ENCODE measurements around the gene UBA7.
A peak's percentile ranks its signal among the peaks of the same experiment; 100 is the strongest.
"Not testable (repeated sequence)": the region's sequence is repeated elsewhere in the genome, so short reads cannot be mapped to it uniquely, and the experiment has no call there.

UBA7 gene, protein sequence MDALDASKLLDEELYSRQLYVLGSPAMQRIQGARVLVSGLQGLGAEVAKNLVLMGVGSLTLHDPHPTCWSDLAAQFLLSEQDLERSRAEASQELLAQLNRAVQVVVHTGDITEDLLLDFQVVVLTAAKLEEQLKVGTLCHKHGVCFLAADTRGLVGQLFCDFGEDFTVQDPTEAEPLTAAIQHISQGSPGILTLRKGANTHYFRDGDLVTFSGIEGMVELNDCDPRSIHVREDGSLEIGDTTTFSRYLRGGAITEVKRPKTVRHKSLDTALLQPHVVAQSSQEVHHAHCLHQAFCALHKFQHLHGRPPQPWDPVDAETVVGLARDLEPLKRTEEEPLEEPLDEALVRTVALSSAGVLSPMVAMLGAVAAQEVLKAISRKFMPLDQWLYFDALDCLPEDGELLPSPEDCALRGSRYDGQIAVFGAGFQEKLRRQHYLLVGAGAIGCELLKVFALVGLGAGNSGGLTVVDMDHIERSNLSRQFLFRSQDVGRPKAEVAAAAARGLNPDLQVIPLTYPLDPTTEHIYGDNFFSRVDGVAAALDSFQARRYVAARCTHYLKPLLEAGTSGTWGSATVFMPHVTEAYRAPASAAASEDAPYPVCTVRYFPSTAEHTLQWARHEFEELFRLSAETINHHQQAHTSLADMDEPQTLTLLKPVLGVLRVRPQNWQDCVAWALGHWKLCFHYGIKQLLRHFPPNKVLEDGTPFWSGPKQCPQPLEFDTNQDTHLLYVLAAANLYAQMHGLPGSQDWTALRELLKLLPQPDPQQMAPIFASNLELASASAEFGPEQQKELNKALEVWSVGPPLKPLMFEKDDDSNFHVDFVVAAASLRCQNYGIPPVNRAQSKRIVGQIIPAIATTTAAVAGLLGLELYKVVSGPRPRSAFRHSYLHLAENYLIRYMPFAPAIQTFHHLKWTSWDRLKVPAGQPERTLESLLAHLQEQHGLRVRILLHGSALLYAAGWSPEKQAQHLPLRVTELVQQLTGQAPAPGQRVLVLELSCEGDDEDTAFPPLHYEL

DNA sequence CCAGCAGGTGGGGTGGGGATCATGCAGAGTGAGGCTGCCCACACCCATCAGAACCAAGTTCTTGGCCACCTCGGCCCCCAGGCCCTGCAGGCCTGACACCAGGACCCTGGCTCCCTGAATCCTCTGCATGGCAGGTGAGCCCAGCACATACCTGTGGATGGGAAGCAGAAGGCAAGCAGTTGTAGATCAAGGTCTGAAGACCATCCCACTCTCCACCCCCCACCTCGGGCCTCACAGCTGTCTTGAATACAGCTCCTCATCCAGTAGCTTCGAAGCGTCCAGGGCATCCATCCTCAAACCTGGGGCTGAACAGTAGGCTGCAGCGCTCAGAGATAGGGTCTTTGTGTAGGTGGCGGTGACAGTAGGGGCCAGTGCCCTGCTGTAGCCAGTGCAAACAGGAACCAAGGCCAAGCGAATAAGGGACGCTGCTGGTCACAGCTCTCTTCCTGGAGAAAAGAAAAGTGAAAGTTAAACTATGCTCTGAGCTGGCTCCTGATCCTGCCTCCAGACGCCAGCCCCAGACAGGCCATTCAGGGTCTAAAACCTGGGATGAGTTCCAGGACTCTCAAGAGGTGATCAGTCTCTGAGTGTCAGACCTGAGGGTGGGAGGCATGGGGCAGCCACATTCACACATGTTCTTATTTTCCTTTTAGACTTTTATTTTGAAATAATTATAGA is at the start of gene UBA7:
TSS of gene UBA7 (minus strand) at position 457 of the 678 bp plus-strand sequence. CDS start at position 291, 166 bp downstream.
- DNase-seq (ENCODE audit: low read depth in 2 of 2), result peak; percentile 66 to 73

DNA sequence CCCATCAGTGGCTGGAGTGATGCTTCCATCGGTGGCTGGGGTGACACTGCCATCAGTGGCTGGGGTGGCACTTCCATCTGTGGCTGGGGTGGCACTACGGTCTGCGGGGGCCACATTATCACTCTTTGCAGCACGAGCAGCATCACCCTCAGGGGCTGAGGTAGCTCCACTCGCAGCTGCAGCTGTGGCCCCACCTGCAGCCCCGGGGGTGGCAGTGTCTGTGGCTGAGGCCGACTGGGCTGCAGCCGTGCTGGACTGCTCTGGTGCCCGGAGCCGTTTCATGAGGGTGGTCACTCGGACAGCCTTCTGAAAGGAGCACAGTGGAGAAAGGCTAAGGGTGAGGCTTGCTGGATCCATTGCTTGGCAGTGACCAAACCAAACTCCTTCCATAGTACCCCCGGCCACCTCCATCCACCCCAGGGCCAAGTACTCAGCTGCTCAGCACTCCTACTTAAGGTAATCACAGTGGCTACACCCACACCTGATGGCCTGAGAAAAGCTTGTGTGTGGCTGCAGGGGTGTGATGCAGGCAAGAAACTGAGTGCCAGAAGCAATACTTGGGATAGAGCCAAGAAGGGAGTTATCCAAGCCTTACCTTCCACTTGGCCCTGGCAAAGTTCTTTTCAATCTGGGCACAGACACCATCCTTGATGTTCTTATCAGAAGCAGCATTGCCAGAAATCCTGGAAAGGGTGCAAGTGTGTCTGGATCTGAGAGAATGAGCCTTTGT is 46.0 kb upstream of the UBA7 start:
- DNase-seq (ENCODE audit: low read depth in 2 of 2), result no peak

DNA sequence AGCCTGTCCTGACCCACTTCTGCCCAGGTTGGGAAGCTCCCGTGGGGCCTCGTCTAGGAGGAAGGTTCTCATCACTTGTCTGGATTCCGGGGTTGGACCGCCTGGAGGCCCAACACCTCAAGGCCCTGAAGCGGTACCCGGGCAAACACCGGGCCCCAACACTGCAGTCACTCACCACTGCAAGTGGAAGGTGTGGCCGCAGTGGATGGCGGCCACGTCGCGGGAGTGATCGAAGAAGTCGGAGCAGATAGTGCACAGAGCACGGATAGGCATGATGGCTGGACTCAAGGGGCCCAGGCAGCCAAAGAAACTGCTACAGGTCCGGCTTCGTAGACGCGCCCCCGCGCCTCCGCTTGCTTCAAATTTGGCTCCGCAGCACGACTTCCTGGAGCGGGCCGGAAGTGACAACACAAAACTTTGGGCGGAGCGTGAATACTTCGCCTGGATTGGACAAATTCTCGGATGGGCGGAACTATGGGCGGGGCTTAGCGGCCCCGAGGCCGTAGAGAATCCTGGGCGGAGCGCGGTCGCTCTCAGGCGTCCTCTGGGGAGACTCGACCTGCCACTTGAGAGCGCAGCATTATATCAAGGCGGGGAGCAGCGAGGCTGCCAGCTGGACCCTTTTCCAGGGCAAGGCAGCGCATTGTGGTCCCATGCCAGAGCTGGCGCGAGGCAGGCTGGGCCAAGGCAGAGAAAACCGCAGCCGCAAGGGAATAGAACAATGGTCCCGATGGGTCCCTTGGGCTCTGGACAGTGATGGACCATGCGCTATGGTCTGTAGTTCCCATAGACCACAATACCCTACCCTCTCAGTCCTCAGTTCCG is 42.6 kb upstream of the UBA7 start, which contains the start of gene TRAIP:
TSS of gene TRAIP (minus strand) at position 384 of the 825 bp plus-strand sequence. CDS start at position 273, 111 bp downstream.
- peak; percentile 79 to 82 for DNase-seq (ENCODE audit: low read depth in 2 of 2)

DNA sequence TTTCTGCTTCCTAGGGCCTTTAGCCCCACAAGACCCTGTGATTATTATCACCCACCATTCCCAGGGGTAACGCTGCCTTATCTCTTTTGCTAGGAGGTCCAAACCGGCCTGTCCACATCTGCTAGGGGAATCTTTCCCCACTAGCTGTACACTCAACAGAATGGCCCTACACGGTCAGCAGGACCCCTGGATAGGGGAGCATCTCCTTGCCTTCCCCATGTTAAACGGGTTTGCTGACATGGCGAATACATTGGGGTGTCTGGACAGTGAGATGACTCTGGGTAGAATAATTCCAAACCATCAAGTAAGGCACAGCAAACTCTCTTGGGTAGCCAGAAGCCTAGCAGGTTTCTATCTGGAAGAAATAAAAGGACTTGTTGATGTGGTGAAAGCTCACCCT is 41.9 kb upstream of the UBA7 start:
- no peak for DNase-seq (ENCODE audit: low read depth in 2 of 2)

DNA sequence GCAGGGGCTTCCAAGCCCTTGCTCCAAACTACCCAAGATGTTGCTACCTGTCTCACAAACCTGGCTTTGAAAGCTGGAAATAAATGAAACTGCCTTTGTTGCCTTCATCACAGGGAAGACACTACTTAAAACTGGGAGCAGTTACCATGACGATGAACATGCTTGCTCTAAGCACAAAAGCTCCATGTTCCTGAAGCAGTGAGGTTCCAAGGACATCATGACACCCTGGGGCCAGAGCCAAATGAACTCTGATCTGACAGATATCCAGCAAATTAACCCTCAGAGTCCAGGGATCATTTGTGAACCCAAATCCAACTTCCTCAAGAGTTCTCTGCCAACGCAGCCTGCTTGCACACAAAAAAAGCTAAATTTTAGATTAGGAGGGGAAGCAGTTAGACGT is 31.9 kb upstream of the UBA7 start:
- no peak for DNase-seq (ENCODE audit: low read depth in 2 of 2)

DNA sequence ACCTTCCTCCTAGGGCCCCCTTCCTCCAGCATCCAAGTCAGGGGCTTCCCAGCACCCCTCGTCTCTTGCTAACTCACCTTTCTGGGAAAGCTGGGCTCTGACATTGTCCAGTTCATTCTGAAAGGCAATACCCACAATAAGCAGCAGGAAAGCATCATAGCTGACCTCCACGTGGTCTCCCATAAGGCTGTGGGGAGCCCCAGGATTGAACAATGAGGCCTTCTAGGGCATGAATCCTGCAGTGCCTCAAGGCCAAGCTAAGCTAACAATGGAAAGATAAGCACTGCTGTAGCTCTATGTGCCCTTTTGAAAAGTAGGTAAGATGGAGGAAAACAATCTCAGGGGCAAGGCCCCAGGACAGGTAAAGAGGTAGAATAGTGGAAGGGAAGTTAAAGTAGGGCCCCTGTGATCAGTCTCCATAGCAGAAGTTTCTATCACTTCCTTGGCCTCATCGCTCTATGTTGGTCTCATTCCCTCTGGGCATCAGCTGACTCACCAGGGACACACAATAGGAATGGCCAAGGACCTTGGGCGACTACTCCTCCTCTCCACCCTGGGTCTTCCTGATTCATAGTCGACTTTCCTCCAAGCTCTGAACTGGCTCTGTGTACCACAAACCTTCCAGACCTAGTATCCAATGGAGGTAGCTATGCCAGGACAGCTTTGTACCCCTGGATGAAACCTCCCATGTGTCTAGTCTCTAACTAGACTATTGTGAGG is 30.9 kb upstream of the UBA7 start:
- no peak for DNase-seq (ENCODE audit: low read depth in 2 of 2)

DNA sequence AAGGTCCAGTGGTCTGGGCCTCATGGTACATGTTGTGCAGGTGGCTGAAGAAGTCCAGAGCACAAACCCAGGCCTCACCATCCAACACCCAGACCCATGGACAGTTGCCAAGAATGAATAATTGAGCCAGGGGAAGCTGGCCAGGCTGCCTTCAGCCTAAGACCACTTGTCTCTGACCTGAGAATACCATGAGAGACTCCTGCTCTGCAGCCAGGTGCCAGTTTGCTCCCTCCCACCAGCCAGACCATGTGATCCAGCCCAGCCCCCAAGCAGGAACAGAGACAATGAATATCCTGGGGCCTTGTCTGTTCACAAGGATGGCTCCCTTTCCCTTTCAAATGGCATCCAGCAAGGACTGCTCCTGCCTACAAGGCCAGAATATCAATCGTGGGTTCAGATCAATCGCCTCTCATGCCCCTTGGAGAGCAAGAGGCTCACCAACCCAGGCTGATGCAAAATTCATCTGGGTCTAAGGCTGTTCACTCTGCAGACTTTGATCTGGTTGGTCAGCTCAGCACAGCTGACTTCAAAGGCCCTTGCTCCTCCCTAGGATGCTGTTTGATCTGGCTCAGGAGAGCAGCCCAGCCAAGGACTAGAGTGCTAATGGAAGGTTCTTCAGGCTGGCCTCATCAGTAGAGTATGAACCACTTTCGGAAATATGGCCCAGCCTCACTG is 29.2 kb upstream of the UBA7 start:
- DNase-seq (ENCODE audit: low read depth in 2 of 2), result no peak

DNA sequence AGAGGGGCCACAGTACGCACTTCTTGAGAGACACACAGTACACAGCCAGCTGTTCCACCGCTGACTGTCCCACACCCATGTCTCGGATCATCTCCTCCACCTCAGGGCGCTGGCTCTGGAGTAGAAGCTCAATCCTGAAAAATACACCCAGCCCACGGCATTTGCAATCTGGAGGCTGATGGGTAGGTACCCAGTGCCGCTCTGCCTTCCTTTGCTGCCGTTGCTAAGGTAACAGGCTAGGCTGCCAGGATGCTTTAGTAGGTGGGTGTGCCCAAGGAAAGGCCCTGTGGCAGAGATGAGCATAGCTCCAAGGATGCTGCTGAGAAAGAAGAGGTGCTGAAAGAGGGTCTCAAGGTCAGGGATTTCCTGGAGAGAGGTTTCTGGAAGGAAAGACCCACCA is 28.1 kb upstream of the UBA7 start:
- no peak for DNase-seq (ENCODE audit: low read depth in 2 of 2)

DNA sequence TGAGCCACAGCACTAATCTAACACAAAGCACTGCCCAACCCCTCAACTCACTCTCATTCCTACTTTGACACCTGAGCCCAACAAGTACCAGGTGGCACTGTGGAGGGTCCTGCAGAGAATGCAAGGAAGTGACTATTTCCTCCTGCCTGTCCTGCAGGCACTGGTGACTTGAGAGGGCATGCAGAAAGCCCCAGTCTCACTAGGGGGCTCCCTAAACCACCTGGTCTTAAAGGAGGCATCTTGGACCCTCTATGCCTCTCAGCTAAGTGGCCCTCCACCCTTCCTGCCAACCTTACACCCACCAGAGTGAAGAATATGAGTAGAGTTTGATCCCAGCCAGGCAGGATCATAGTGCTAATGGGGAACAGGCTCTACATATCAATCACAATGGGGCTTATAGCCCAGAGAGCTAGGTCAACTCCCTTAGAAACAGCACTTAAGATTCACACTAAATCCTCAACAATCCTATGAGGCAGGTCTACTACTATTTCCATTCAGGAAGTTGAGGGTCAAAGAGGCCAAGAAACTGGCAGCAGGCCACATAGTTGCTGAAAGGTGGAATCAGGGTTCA is 27.5 kb upstream of the UBA7 start:
- DNase-seq (ENCODE audit: low read depth in 2 of 2), result no peak

DNA sequence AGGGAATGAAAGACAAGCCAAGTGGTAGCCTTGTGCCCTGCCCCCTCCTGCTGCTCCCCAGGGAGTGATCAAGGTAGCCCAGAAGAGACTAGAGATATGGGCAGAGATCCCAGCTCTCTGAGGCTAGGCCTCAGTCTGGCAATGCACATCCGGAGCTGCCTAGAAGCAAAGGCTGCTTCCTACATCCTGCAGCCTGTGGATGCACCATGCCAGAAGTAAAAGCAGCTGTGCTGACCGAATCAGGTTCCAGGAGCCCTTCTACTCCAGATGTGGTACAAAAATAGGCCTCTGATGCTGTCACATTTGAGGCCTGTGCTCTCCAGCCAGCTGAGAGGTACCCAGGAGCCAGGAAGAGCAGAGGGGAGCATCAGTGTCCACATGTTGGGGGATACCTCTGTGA is 26.6 kb upstream of the UBA7 start:
- peak; percentile 8 to 9 for DNase-seq (ENCODE audit: low read depth in 2 of 2)

DNA sequence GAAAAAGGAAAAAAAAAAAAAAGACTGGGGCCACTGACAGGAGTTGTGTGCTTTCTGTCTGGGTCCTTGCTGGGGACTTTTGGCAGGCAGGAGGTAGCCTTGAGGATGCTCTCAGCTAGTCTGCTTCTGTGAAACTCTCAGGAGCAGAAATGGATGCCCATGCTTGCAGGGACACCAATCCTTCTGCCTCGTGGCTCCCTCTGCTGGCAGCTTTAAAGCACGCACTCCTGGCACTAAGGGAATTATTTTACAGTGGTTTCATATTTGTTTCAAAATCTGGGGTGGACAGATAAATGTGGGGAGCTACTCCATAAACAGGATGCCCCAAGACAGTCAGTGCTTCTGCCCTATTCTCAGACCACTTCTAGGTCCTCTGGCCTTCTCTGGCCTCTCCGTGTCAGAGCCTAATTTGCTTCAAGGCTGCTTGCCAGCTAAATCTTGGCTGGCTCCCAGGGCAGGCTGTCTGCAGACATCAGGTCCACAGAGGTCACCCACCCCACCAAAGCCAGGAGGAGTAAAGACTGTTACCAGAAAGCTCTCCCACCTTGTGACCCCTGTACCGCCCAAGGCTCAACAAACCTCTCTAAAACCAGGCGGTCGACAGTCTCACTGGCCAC is 25.5 kb upstream of the UBA7 start:
- peak; percentile 61 to 62 for DNase-seq (ENCODE audit: low read depth in 2 of 2)

DNA sequence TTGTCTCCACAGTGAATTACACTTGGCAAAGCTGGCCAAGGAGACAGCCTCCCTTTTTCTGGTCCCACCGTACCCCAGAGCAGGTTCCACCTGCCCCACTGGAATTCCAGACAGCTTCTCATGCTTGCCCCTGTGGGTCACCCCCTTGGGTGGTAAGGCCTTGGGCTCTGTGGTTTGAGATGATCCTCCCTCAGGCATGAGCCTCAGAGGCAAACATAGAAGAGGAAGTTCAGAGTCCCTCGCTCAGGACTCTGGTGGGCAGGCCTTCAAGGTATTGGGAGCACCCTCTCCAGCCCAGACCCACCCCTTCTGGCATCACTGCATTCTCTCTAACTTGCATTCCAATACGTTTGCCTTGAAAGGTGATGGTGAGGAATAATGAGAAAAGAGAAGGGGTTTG is 17.6 kb upstream of the UBA7 start:
- no peak for DNase-seq (ENCODE audit: low read depth in 2 of 2)

DNA sequence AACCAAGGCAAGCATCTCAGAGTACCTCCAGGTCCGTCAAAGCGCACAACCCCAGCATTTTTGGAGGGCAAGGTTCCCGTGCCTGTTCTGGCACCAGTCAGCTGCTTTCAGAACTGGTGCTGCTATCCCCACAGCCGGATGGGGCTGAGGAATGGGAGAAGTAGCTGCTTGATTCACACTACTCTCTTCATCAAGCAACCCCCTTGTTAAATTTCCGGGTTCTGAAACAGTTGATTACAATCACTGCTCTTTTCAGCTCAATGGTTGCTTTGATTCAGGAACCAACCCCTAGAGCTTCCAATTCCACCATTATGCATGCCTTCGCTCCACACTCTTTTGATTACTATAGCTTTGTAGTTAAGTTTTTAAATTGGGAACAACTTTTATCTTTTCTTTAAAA is 12.3 kb upstream of the UBA7 start:
- DNase-seq (ENCODE audit: low read depth in 2 of 2), result no peak

DNA sequence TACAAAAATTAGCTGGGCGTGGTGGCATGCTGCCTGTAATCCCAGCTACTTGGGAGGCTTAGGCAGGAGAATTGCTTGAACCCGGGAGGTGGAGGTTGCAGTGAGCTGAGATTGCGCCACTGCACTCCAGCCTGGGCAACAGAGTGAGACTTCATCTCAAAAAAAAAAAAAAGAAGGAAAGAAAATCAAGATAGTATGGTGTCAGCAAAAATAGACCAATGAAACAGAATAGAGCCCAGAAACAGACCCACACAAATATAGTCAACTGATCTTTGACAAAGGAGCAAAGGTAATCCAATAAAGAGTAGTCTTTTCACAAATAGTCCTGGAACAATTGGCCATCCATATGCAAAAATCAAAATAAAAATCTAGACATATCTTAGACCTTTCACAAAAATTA is 9.4 kb upstream of the UBA7 start:
- not testable (repeated sequence) for DNase-seq (ENCODE audit: low read depth in 2 of 2)

DNA sequence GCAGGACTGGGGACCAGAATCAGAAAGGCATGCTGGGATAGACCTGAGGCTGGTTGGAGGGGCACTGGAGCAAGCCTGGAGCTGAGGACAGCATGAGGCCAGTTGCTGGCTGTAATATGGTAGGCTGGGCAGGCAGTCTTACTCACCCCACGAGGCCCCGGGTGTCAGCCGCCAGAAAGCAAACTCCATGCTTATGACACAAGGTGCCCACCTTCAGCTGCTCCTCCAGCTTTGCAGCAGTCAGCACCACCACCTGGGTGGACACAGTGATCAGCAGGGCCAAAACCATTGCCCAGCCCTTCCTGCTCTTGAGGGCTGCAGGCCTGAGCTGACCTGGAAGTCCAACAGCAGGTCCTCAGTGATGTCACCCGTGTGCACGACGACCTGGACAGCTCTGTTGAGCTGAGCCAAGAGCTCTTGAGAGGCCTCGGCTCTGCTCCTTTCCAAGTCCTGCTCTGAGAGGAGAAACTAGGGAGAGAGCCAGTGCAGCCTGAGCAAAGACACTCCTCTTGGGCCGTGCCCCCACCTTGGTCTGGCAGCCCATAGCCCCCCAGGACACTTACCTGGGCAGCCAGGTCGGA is 747 bp downstream of the UBA7 start:
- no peak for DNase-seq (ENCODE audit: low read depth in 2 of 2)

DNA sequence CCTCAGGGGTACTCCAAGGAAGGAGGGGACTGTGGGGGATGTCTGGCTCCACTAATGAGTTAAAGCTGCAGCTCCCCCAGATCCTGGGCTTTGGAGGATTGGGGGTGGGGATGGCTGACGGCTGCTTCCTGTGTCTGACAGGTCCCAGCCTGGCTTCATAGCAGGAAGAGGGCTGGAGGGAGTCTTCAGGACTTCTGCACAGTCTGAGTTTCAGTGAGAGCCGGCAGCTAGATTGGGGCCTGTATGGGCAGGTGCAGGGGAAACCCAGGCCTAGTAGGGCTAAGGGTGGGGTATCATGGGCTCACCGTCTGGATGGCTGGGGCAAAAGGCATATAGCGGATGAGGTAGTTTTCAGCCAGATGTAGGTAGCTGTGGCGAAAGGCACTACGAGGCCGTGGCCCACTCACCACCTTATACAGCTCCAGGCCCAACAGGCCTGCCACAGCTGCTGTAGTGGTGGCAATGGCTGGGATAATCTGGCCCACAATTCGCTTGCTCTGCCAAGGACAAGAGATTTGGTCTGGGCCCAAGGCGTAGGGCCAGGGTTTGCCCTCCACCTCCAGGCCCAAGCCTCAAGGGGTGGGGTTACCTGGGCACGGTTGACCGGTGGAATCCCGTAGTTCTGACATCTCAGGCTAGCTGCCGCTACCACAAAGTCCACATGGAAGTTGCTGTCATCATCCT is 6.2 kb downstream of the UBA7 start:
- no peak for DNase-seq (ENCODE audit: low read depth in 2 of 2)

DNA sequence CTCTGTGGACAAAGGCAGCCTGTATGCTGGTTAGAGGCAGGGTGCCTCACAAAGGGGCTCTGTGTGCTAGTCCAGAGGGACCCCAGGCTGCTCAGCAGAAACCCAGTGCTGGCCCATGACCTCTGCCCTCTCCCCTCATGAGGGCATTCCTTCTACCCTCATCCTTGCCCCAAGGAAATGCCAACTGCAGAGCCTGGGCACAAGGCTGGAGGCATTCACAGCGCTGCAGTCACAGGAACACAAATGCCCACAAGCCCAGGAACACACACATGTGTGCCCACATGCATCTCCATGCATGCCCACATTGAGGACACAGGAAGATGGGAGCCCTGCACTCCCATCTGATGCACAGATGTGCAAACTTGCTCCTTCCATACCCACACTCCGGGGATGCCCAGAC is 6.9 kb downstream of the UBA7 start:
- no peak for DNase-seq (ENCODE audit: low read depth in 2 of 2)

Measured in fibroblast of skin of left quadriceps (primary cell).